ENCODE results near the gene NTNG1.

NTNG1 gene

GRCh38 chr1:107499139-107499744, 358.4 kb downstream of the NTNG1 start:
- no peak for DNase-seq (ENCODE audit: low read depth, low spot score)

DNA sequence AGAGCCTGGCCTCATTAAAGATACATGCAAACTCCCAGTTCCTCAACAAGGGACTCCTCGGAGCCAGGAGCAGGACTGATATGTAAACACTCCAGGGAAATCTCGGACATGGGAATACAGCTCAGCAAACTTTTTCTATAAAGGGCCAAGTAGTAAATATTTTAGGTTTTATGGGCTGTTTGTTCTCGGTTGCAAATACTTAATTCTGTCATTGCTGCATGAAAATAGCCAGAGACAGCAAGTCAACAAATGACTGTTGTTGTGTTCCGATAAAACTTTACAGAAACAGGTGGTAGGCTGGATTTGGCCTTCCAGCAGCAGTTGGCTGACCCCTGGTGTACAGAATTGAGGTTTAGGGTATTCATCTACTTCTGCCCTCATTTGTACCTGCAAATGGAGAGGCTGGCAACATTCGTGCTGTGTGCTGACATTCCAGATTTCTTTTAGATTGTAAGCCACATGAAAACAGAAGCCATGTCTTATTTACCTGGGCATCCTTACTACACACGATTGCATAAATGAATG, 360.3 kb downstream of the NTNG1 start:
- DNase-seq (ENCODE audit: low read depth, low spot score) = no peak

DNA sequence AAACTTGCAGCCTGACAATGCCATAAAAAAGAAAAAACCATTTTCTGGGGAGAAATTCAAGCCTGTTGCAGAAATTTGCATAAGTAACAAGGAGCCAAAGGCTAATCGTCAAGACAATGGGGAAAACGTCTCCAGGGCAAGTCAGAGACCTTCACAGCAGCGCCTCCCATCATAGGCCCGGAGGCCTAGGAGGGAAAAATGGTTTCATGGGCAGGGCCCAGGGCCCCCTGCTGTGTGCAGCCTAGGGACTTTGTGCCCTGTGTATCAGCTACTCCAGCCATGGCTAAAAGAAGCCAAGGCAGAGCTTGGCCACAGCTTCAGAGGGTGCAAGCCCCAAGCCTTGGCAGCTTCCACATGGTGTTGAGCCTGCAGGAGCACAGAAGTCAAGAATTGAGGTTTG, 369.5 kb downstream of the NTNG1 start:
- DNase-seq (ENCODE audit: low read depth, low spot score) = no peak

GRCh38 chr1:107512836-107513235, 372.0 kb downstream of the NTNG1 start:
- no peak for DNase-seq (ENCODE audit: low read depth, low spot score)

DNA sequence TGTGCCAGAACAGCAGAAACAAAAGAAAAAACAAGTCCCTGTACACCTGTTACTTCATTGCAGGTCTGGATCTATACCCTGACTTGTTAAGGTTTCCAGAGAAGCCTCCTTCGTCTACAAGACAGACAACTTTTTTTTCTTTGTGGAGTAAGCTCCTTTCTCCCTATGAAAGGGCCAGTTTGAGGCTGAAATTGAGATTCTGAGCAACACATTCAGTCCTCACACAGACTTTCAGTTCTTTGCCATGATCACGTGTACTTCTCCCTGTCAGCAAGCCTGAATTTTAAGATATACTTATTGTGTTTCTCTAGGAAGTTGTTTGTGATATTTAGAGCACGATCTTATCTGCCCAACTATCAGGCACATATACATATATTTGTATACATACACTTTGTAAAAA, 374.0 kb downstream of the NTNG1 start:
- no peak for DNase-seq (ENCODE audit: low read depth, low spot score)

DNA sequence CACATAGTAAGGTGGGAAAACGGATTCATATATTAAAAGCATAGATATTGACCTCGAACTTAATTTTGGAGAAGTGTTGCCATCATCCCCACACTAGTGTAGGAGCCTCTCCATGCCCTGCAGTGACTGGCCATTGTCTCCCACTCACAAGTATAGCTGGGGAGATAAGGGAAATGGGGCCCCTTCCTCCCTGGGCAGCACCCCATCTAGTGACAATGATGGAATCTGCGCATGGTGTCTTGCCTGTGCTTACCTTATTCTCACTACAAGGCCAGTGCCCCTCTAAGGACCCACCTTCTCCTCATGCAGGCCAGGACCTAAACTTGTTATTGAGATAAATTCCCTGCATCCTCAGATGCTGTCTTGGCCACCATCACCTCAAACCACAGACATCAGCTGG, 374.9 kb downstream of the NTNG1 start:
- DNase-seq (ENCODE audit: low read depth, low spot score) = no peak

- no peak for DNase-seq (ENCODE audit: low read depth, low spot score)
Measured at GRCh38 chr1:107523061-107523460, 382.2 kb downstream of the NTNG1 start.

DNA sequence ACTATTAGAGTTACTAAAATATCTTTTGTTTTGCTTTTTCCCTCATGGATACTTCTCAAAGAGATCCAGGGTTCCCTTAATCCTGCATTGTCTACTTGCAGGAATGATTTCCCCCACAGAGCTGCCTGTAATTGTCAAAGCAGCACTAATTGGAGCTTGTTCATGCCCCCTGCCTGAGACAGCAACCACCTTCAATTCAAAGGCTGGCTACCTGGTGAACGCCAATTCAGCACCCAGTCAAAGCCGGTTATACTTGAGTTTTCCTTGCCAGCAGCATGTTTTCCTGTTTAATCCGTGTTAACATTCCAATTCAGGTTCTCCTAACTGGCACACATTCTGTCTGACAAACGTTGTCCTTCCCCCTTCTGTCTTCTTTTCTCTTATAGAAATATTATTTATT, 382.9 kb downstream of the NTNG1 start:
- DNase-seq (ENCODE audit: low read depth, low spot score) = no peak

- DNase-seq (ENCODE audit: low read depth, low spot score) = no peak
Measured at GRCh38 chr1:107524301-107524700, 383.5 kb downstream of the NTNG1 start.

- no peak for DNase-seq (ENCODE audit: low read depth, low spot score)
Measured at GRCh38 chr1:107525145-107525544, 384.3 kb downstream of the NTNG1 start.

- DNase-seq (ENCODE audit: low read depth, low spot score) = no peak
Measured at GRCh38 chr1:107525961-107526360, 385.1 kb downstream of the NTNG1 start.

DNA sequence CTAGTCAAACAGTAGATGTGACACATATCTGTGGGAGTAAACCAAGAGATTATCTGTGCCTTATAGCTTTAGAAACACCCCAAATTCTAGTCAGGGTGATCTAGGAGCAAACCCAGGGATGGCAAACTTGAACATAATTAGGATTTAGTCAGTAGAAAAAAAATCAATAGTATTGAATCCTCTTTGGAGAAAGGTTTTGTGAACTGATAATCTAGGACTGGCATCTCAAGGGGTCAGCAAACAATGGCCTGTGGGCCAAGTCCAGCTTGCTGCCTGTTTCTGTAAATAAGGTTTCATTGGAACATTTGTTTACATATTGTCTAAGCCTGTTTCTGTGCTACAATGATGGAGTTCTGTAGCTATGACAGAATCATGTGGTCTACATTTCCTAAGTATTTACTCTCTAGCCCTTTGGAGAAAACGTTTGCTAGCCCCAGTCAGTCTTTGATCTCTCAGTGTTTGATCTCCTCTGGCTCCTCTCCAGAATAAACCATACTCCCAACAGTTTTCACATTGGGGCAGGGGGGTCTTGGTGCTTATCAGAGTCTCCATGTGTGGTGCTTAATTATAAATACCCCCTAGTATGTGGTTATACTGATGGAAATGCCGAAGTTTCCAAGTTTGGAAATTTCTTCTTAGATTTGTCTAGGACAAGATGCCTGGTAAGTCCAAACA, 385.8 kb downstream of the NTNG1 start:
- no peak for DNase-seq (ENCODE audit: low read depth, low spot score)

- no peak for DNase-seq (ENCODE audit: low read depth, low spot score)
Measured at GRCh38 chr1:107529511-107530149, 388.8 kb downstream of the NTNG1 start.

- no peak for DNase-seq (ENCODE audit: low read depth, low spot score)
Measured at GRCh38 chr1:107530543-107530942, 389.7 kb downstream of the NTNG1 start.

- no peak for DNase-seq (ENCODE audit: low read depth, low spot score)
Measured at GRCh38 chr1:107531065-107531908, 390.4 kb downstream of the NTNG1 start.

DNA sequence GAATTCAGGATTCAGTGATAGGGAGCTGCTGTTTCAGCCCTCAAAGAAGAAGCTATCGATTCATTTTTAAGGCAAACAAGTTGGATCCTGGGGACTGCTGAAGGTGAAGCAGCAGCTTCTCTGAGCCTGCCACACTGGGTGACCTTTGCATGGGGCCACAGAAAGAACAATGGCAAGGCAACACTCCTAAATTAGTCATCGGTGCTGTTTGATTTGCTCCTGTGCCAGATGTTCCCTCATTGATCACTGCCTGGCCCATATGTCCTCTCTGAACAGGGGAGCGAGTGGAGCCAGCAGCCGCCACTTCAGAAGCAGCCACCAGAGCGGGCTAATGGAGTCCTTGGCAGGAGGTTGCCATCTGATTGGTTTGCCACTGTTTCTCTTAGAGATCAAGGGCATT, 391.5 kb downstream of the NTNG1 start:
- DNase-seq (ENCODE audit: low read depth, low spot score) = no peak

Measured in activated CD4-positive, CD25-positive, alpha-beta regulatory T cell treated with anti-CD3 and anti-CD28 coated beads, Interleukin-2, amount 50 U/mL, for 16 hours (primary cell).